ENCODE results near the gene ATXN2. TPM values are rescaled to one million over a fixed set of nuclear protein-coding genes. Genes with fewer than 3 reads are reported as not detected.

Gene ATXN2
- total RNA-seq, 2 donors from 2014 or later: 37.1 to 55.4 TPM

DNA sequence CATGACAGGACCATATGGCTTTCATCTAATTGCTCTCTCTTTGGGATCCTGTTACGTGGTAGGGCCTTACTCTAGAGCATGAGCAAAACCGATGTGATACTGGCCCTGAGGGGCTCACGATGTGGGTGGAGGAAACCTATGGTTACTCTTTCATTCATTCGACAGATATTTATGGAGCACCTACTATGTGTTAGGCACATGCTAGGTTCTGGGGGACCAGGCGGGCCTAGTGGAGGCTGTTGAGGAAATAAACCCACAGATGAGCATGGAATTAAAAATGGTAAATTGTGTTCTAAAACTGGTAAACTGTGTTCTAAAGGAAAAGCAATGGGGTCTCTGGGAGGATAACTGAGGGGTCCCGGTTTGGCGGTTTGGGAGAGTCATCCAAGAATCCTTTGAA, 178.6 kb downstream of the ATXN2 start:
- ATAC-seq: no peak
- intact Hi-C loops (cut with DNase I): no loop called here
- Histone ChIP-seq H3K27ac (no peak overlapping the region), H3K27me3 (no peaks in the 10 kb centered on the region), H3K4me1 (no peaks in the 10 kb centered on the region), H3K36me3 (replicated peaks in 1 of 2; ENCODE audit: insufficient read depth in 1 of 2, low read depth in 2 of 2) (peaks cover 0 to 3% of the 10 kb centered on the region in 2 donors), H3K9me3 (no peaks in the 10 kb centered on the region), H3K4me3 (no peak overlapping the region)
- TF ChIP-seq, protein P1, sequence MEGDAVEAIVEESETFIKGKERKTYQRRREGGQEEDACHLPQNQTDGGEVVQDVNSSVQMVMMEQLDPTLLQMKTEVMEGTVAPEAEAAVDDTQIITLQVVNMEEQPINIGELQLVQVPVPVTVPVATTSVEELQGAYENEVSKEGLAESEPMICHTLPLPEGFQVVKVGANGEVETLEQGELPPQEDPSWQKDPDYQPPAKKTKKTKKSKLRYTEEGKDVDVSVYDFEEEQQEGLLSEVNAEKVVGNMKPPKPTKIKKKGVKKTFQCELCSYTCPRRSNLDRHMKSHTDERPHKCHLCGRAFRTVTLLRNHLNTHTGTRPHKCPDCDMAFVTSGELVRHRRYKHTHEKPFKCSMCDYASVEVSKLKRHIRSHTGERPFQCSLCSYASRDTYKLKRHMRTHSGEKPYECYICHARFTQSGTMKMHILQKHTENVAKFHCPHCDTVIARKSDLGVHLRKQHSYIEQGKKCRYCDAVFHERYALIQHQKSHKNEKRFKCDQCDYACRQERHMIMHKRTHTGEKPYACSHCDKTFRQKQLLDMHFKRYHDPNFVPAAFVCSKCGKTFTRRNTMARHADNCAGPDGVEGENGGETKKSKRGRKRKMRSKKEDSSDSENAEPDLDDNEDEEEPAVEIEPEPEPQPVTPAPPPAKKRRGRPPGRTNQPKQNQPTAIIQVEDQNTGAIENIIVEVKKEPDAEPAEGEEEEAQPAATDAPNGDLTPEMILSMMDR (IDR thresholded peaks at IDR 0.05): no peak
- no peak for TF ChIP-seq POLR2A (IDR thresholded peaks at IDR 0.05)
- DNase-seq: no peak
- 86 to 92% methylated on average over 7 of the region's 7 CpGs for WGBS, 2 donors

DNA sequence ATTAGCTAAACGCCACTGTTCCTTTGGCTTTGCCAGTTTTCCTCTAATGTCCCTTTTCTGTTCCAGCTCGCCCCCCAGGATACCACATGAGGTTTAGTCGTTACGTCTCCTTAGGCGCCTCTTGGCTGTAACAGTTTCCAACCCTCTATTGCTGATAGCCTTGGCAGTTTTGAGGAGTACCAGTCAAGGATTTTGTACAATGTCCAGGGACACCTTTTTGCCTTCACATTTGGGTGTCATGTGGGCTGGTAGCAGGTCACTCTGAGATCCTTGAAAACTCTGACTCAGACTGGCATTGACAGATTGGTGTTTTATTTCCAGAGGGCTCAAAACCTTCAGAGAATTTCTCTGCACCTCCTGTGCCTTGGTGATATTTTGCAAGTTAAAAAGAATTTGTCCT, 179.3 kb downstream of the ATXN2 start:
- no peak for TF ChIP-seq POLR2A (IDR thresholded peaks at IDR 0.05)
- TF ChIP-seq, protein P1 (IDR thresholded peaks at IDR 0.05): no peak
- Histone ChIP-seq H3K36me3 (replicated peaks in 1 of 2; ENCODE audit: insufficient read depth in 1 of 2, low read depth in 2 of 2) (peaks cover 0 to 3% of the 10 kb centered on the region in 2 donors), H3K4me3 (no peak overlapping the region), H3K27me3 (no peaks in the 10 kb centered on the region), H3K9me3 (no peaks in the 10 kb centered on the region), H3K27ac (no peak overlapping the region), H3K4me1 (no peaks in the 10 kb centered on the region)
- no peak for ATAC-seq
- intact Hi-C loops (cut with DNase I): no loop called here
- WGBS, 2 donors: 84 to 90% methylated on average over 5 of the region's 5 CpGs
- DNase-seq: no peak

DNA sequence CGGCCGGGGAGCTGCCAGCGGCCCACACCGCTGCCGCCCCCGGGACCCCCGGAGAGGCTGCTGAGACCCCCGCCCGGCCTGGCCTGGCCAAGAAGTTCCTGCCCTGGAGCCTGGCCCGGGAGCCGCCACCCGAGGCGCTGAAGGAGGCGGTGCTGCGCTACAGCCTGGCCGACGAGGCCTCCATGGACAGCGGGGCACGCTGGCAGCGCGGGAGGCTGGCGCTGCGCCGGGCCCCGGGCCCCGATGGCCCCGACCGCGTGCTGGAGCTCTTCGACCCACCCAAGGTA, 180.6 kb downstream of the ATXN2 start:
- DNase-seq (no peak), ATAC-seq (no peak)
- TF ChIP-seq POLR2A (IDR thresholded peaks at IDR 0.05): no peak
- TF ChIP-seq, protein P1 (IDR thresholded peaks at IDR 0.05): no peak
- 95 to 100% methylated on average over 2 to 27 of the region's 30 CpGs for WGBS, 2 donors
- intact Hi-C loops (cut with DNase I): no loop called here
- H3K9me3 ChIP-seq: no peaks in the 10 kb centered on the region
- peaks cover 5% of the 10 kb centered on the region for H3K4me1 ChIP-seq
- peaks cover 0 to 3% of the 10 kb centered on the region in 2 donors for H3K36me3 ChIP-seq (replicated peaks in 1 of 2; ENCODE audit: insufficient read depth in 1 of 2, low read depth in 2 of 2)
- no peak overlapping the region for H3K4me3 ChIP-seq
- no peak overlapping the region for H3K27ac ChIP-seq
- no peaks in the 10 kb centered on the region for H3K27me3 ChIP-seq

DNA sequence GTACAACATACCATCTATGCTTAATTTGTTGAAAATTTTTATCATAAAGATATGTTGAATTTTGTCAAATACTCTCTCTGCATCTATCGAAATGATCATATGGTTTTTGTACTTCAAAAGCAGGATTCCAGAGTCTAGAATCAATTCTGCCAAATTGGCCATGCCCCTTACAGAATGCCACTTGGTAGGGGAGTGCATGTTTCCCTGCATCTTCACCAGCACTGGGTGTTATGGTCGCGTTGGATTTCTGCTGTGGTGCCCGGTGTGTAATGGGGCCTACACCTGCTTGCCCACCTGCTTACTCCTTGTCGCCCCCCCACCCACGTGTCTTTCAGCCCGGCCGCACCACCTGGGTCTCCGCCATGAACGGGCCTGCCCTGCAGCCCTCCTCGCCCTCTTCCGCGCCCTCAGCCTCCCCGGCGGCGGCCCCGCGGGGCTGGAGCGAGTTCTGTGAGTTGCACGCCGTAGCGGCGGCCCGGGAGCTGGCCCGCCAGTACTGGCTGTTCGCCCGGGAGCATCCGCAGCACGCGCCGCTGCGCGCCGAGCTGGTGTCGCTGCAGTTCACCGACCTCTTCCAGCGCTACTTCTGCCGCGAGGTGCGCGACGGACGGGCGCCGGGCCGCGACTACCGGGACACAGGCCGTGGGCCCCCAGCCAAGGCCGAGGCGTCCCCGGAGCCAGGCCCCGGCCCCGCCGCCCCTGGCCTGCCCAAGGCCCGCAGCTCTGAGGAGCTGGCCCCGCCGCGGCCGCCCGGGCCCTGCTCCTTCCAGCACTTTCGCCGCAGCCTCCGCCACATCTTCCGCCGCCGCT, 181.1 kb downstream of the ATXN2 start:
- Histone ChIP-seq H3K4me1 (peaks cover 11% of the 10 kb centered on the region), H3K36me3 (replicated peaks in 1 of 2; ENCODE audit: insufficient read depth in 1 of 2, low read depth in 2 of 2) (peaks cover 0 to 3% of the 10 kb centered on the region in 2 donors), H3K27me3 (no peaks in the 10 kb centered on the region), H3K27ac (no peak overlapping the region), H3K4me3 (no peak overlapping the region), H3K9me3 (no peaks in the 10 kb centered on the region)
- intact Hi-C loops (cut with DNase I): no loop called here
- DNase-seq: no peak
- 92 to 94% methylated on average over 1 to 57 of the region's 67 CpGs for WGBS, 2 donors
- no peak for ATAC-seq
- no peak for TF ChIP-seq POLR2A (IDR thresholded peaks at IDR 0.05)
- TF ChIP-seq, protein P1 (IDR thresholded peaks at IDR 0.05): no peak

DNA sequence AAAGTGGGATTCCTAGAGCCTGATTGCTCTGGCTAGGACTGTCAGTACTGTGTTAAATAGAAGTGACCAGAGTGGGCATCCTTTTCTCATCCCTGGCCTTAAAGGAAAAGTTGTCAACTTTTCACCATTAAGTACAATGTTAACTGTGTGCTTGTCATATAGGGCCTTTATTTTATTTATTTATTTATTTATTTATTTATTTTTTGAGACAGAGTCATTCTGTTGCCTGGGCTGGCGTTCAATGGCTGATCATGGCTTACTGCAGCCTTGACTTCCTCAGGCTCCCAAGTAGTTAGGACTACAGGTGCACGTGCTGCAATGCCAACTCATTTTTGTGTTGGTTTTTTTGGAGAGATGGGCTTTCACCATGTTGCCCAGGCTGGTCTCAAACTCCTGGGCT, 181.8 kb downstream of the ATXN2 start:
- Histone ChIP-seq H3K4me1 (peaks cover 13% of the 10 kb centered on the region), H3K27ac (no peak overlapping the region), H3K27me3 (no peaks in the 10 kb centered on the region), H3K4me3 (no peak overlapping the region), H3K9me3 (no peaks in the 10 kb centered on the region), H3K36me3 (replicated peaks in 1 of 2; ENCODE audit: insufficient read depth in 1 of 2, low read depth in 2 of 2) (peaks cover 0 to 3% of the 10 kb centered on the region in 2 donors)
- DNase-seq (no peak), ATAC-seq (no peak)
- intact Hi-C loops (cut with DNase I): no loop called here
- WGBS, 2 donors: 90 to 92% methylated on average over 2 of the region's 2 CpGs
- TF ChIP-seq POLR2A (IDR thresholded peaks at IDR 0.05): no peak
- TF ChIP-seq, protein P1 (IDR thresholded peaks at IDR 0.05): no peak

Measured in body of pancreas (tissue), 4 donors.